Endothelial cell of umbilical vein (primary cell): ENCODE results near the gene NAPA. TPM values are rescaled to one million over a fixed set of nuclear protein-coding genes. Genes with fewer than 3 reads are reported as not detected.

Source experiments
- BruUV-seq: library from RNA; stranded (reverse); fragments of 400-500 nt; replicated peaks from 2 replicates; lab custom pipeline; 2021; lab: Mats Ljungman, UMichigan
- CTCF ChIA-PET: fragments of 300-600, 350-600 bp; sonication (Branson Sonifier 250); formaldehyde crosslinking; loops from one replicate; lab custom pipeline; 2021; ENCODE audit warnings: antibody characterized with exemption, inconsistent platforms; lab: Charles Lee
- POLR2A ChIA-PET: fragments of 300-600, 350-600 bp; sonication (Branson Sonifier 250); formaldehyde crosslinking; loops from one replicate; lab custom pipeline; 2021; ENCODE audit warnings: antibody characterized with exemption, inconsistent platforms; lab: Charles Lee
- DNase-seq: peaks from one replicate; pipeline ENCODE4 v3.0.0-alpha.2; 2011; ENCODE audit warnings: low read depth, low spot score
- FAIRE-seq: peaks from 2 replicates; lab custom pipeline; 2011; peaks lifted over from hg19 to GRCh38; lab: Jason Lieb, UNC
- H2AFZ ChIP-seq: 2 replicates; pipeline ENCODE4 v1.6.0; 2012; ENCODE audit warnings: low read depth, low read length, control low read depth, inconsistent platforms
- H3K27ac ChIP-seq: 2 replicates; pipeline ENCODE4 v1.5.1; 2011; ENCODE audit warnings: low read depth, mild to moderate bottlenecking, control low read depth, low read length, moderate library complexity; ENCODE audit not compliant: insufficient read depth
- H3K27me3 ChIP-seq, 2 experiments: 2 replicates each; pipeline versions ENCODE4 v1.6.0 to v1.6.1; 2011; ENCODE audit warnings: low read length in 2 of 2, mixed read lengths in 1 of 2; ENCODE audit not compliant: control insufficient read depth in 2 of 2, insufficient read depth in 2 of 2
- H3K36me3 ChIP-seq, 2 experiments: 2 replicates in 1 of 2; 3 replicates in 1 of 2; pipeline ENCODE4 v1.5.1; 2011; ENCODE audit warnings: low read length in 2 of 2, mild to moderate bottlenecking in 1 of 2, moderate library complexity in 1 of 2; ENCODE audit not compliant: control insufficient read depth in 2 of 2, insufficient read depth in 2 of 2; ENCODE audit errors: extremely low read depth in 1 of 2
- H3K4me1 ChIP-seq: 3 replicates; pipeline ENCODE4 v1.5.1; 2011; ENCODE audit warnings: mild to moderate bottlenecking, low read length; ENCODE audit not compliant: control insufficient read depth, insufficient read depth; ENCODE audit errors: extremely low read depth
- H3K4me2 ChIP-seq: 2 replicates; pipeline ENCODE4 v1.6.1; 2011; ENCODE audit warnings: low read length, control low read depth, mixed read lengths; ENCODE audit not compliant: insufficient read depth
- H3K4me3 ChIP-seq, 3 experiments: fragments of 200-600 bp in 1 of 3; sonication (generic), shearing (Covaris generic) in 1 of 3; replicated peaks in 1 of 3; 2 replicates each; pipeline ENCODE4 v1.5.1; 2011 to 2016; ENCODE audit warnings: control low read depth in 3 of 3, low read length in 3 of 3, mild to moderate bottlenecking in 2 of 3, inconsistent platforms in 1 of 3, low read depth in 1 of 3, moderate library complexity in 1 of 3; ENCODE audit not compliant: insufficient read depth in 1 of 3
- H3K79me2 ChIP-seq: 2 replicates; pipeline ENCODE4 v1.6.0; 2012; ENCODE audit warnings: low read length, inconsistent platforms; ENCODE audit not compliant: control insufficient read depth, insufficient read depth
- H3K9ac ChIP-seq: replicated peaks from 2 replicates; pipeline ENCODE3; 2011; ENCODE audit warnings: low read length, control low read depth; ENCODE audit not compliant: insufficient read depth; ENCODE audit errors: extremely low read depth
- H3K9me1 ChIP-seq: replicated peaks from 3 replicates; pipeline ENCODE4 v1.6.0; 2011; ENCODE audit warnings: mild to moderate bottlenecking, low read length; ENCODE audit not compliant: control insufficient read depth, insufficient read depth; ENCODE audit errors: extremely low read depth
- H3K9me3 ChIP-seq: replicated peaks from 2 replicates; pipeline ENCODE4 v1.5.1; 2012; ENCODE audit warnings: low read length, inconsistent platforms; ENCODE audit not compliant: control insufficient read depth, insufficient read depth
- H4K20me1 ChIP-seq: replicated peaks from 2 replicates; pipeline ENCODE3; 2011; ENCODE audit warnings: mild to moderate bottlenecking, low read length; ENCODE audit not compliant: control insufficient read depth, insufficient read depth; ENCODE audit errors: extremely low read depth
- EZH2 ChIP-seq: IDR thresholded peaks from 2 replicates; pipeline ENCODE4 v1.6.1; 2012; ENCODE audit warnings: borderline replicate concordance, low read depth, mild to moderate bottlenecking, moderate library complexity, low read length, inconsistent platforms; ENCODE audit not compliant: severe bottlenecking
- FOS ChIP-seq: IDR thresholded peaks from 2 replicates; pipeline ENCODE4 v1.6.1; 2011; ENCODE audit warnings: mild to moderate bottlenecking, low read length, moderate library complexity, borderline replicate concordance; ENCODE audit not compliant: insufficient read depth
- GATA2 ChIP-seq: IDR thresholded peaks from 2 replicates; pipeline ENCODE4 v1.7.0; 2011; ENCODE audit warnings: low read depth, mild to moderate bottlenecking, moderate library complexity, mixed read lengths, low read length; ENCODE audit not compliant: insufficient read length, insufficient read depth
- JUN ChIP-seq: IDR thresholded peaks from 2 replicates; pipeline ENCODE4 v1.6.1; 2011; ENCODE audit warnings: borderline replicate concordance, low read depth; ENCODE audit not compliant: insufficient read length, insufficient read depth
- MYC ChIP-seq: IDR thresholded peaks from one replicate; pipeline ENCODE4 v1.6.1; 2011; ENCODE audit warnings: mild to moderate bottlenecking, low read depth, low read length
- POLR2A ChIP-seq: IDR thresholded peaks from 2 replicates; pipeline ENCODE4 v1.6.1; 2012; ENCODE audit warnings: low read depth, mild to moderate bottlenecking, control low read depth, low read length
- POLR2AphosphoS5 ChIP-seq: IDR thresholded peaks from 2 replicates; pipeline ENCODE4 v1.6.1; 2012; ENCODE audit warnings: low read depth, mild to moderate bottlenecking, control low read depth, low read length, moderate library complexity; ENCODE audit not compliant: insufficient read depth
- dilution Hi-C: fragments of 300-500 bp; cut with MboI; formaldehyde crosslinking; loops from one replicate; pipeline ENCODE4 v1.15.0; 2019; ENCODE audit warnings: low sequenced_read_pairs; ENCODE audit not compliant: extremely low pct_ligation_motif_present
- intact Hi-C: fragments of 100-400 bp; cut with micrococcal nuclease; formaldehyde crosslinking; loops from one replicate; pipeline ENCODE4 v1.10.0; 2022
- polyA plus RNA-seq, 4 experiments: library from polyadenylated mRNA; depleted of rRNA in 3 of 4; stranded (reverse) in 3 of 4; unstranded in 1 of 4; fragments of >200 nt; gene quantifications; 2 replicates each; pipeline versions ENCODE4 v1.2.1 to v1.2.3, GENCODE V29; 2011 to 2012; ENCODE audit warnings: missing spikeins in 1 of 4
- total RNA-seq: library from RNA; stranded (reverse); gene quantifications from 2 replicates; pipeline ENCODE4 v1.2.3, GENCODE V29; 2021
- TF ChIP-seq, protein P1 (sequence below), 2 donors: IDR thresholded peaks; 1 replicate in 1 of 2; 2 replicates in 1 of 2; pipeline ENCODE4 v1.5.1; 2011; ENCODE audit warnings: low read length in 2 of 2, mild to moderate bottlenecking in 2 of 2, moderate library complexity in 2 of 2, control low read depth in 1 of 2, inconsistent platforms in 1 of 2, low read depth in 1 of 2; ENCODE audit not compliant: insufficient read depth in 1 of 2; ENCODE audit errors: extremely low read depth in 1 of 2
- TF ChIP-seq, protein P2 (sequence below): IDR thresholded peaks from 2 replicates; pipeline ENCODE4 v1.6.1; 2011; ENCODE audit not compliant: insufficient read depth, insufficient read length

NAPA gene
- total and polyA plus RNA-seq, 2 donors (not counting 3 experiments of a cell fraction or from before 2014, with no cell fraction given) = 107 to 154 TPM

DNA sequence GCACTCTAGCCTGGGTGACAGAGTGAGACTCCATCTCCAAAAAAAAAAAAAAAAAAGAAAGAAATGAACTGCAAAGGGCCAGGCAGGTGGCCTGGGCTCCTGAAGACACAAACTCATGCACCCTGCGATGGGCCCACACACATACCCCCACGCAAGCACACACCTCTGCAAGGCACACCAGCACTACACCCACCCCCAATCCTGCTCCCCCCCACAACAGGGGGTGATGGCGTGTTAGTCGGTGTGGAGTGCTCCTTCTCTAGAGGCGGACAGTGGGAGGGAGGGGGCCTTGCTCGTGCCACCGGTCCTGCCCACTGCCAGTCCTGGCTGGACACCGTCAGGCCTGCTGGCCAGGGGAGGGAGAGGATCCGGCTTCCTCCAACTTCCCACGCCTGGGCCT, 41.5 kb downstream of the NAPA start:
- no peaks in the 10 kb centered on the region for H3K4me1 ChIP-seq

More for the DNA sequence above, 41.5 kb downstream of the NAPA start:
- Histone ChIP-seq H3K4me2 (no peak overlapping the region), H3K9me3 (no peaks in the 10 kb centered on the region), H3K9ac (no peak overlapping the region), H3K27me3 (peaks cover 23 to 26% of the 10 kb centered on the region in 2 experiments), H3K4me3 (no peak overlapping the region), H4K20me1 (no peaks in the 10 kb centered on the region), H3K9me1 (no peaks in the 10 kb centered on the region), H3K36me3 (no peaks in the 10 kb centered on the region), H3K79me2 (no peaks in the 10 kb centered on the region), H3K27ac (no peak overlapping the region), H2AFZ (no peak overlapping the region)
- POLR2A ChIA-PET = no interaction called here
- CTCF ChIA-PET = interaction anchor here (1.8 kb wide), 1 partner anchor 10 kb away, joined by 7 read pairs; the partner anchor contains the start of gene KPTN
- DNase-seq = no peak
- TF ChIP-seq EZH2 = no peak
- TF ChIP-seq JUN = no peak
- TF ChIP-seq, protein P1, sequence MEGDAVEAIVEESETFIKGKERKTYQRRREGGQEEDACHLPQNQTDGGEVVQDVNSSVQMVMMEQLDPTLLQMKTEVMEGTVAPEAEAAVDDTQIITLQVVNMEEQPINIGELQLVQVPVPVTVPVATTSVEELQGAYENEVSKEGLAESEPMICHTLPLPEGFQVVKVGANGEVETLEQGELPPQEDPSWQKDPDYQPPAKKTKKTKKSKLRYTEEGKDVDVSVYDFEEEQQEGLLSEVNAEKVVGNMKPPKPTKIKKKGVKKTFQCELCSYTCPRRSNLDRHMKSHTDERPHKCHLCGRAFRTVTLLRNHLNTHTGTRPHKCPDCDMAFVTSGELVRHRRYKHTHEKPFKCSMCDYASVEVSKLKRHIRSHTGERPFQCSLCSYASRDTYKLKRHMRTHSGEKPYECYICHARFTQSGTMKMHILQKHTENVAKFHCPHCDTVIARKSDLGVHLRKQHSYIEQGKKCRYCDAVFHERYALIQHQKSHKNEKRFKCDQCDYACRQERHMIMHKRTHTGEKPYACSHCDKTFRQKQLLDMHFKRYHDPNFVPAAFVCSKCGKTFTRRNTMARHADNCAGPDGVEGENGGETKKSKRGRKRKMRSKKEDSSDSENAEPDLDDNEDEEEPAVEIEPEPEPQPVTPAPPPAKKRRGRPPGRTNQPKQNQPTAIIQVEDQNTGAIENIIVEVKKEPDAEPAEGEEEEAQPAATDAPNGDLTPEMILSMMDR (IDR thresholded peaks at IDR 0.05; ENCODE audit: extremely low read depth in 1 of 2, insufficient read depth in 1 of 2, low read depth in 1 of 2, low read length in 2 of 2) = no peak
- TF ChIP-seq, protein P2, sequence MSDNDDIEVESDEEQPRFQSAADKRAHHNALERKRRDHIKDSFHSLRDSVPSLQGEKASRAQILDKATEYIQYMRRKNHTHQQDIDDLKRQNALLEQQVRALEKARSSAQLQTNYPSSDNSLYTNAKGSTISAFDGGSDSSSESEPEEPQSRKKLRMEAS = no peak
- TF ChIP-seq MYC = no peak
- no peak for TF ChIP-seq GATA2
- no peak for TF ChIP-seq POLR2A
- TF ChIP-seq POLR2AphosphoS5 = no peak
- no peak for TF ChIP-seq FOS
- no TSS peak for BruUV-seq
- intact Hi-C loops = no loop called here
- dilution Hi-C loops = no loop called here
- no peak for FAIRE-seq
